SK-N-SH (cell line): ENCODE data around the gene RPS27A. TPM values are rescaled to one million over a fixed set of nuclear protein-coding genes. Genes with fewer than 3 reads are reported as not detected.
"Not testable (repeated sequence)": the region's sequence is repeated elsewhere in the genome, so short reads cannot be mapped to it uniquely, and the experiment has no call there.

Experiments used
- CTCF ChIA-PET: fragments of 300-600, 350-600 bp; formaldehyde crosslinking; extraction: SDS; loops from one replicate; lab custom pipeline; 2021; lab: Yijun Ruan, JAX
- POLR2A ChIA-PET: fragments of 350-600 bp; sonication (Branson Sonifier 250); formaldehyde crosslinking; extraction: SDS; loops from one replicate; lab custom pipeline; 2020; ENCODE audit warnings: antibody characterized with exemption, inconsistent platforms; lab: Yijun Ruan, JAX
- DNase-seq: peaks from one replicate; pipeline ENCODE4 v3.0.0; 2012
- H2AFZ ChIP-seq: fragments of 200-600 bp; sonication (generic); 2 replicates; pipeline ENCODE4 v1.8.1; 2016; ENCODE audit warnings: antibody characterized with exemption, mild to moderate bottlenecking, low read depth
- H3F3A ChIP-seq: fragments of 200-600 bp; sonication (generic); replicated peaks from 2 replicates; pipeline ENCODE3; 2016; ENCODE audit warnings: antibody characterized with exemption, mild to moderate bottlenecking; ENCODE audit not compliant: insufficient read depth
- H3K27ac ChIP-seq, 2 experiments: fragments of 200-500 bp in 1 of 2; fragments of 200-600 bp in 1 of 2; sonication (Bioruptor generic) in 1 of 2; sonication (generic), shearing (Covaris generic) in 1 of 2; 2 replicates each; pipeline versions ENCODE4 v1.5.1 to v1.6.1; 2014 to 2016; ENCODE audit warnings: low read depth in 2 of 2, inconsistent platforms in 1 of 2, low read length in 1 of 2, mild to moderate bottlenecking in 1 of 2, mixed read lengths in 1 of 2
- H3K27me3 ChIP-seq: fragments of 200-600 bp; sonication (generic), shearing (Covaris generic); 2 replicates; pipeline ENCODE4 v1.6.1; 2016; ENCODE audit warnings: mixed run types; ENCODE audit not compliant: insufficient read depth
- H3K36me3 ChIP-seq, 2 experiments: fragments of 200-500 bp in 1 of 2; fragments of 200-600 bp in 1 of 2; sonication (Bioruptor generic) in 1 of 2; sonication (generic) in 1 of 2; replicated peaks in 1 of 2; 2 replicates each; pipeline versions ENCODE3 to v1.5.1; 2014 to 2016; ENCODE audit warnings: low read length in 1 of 2, mild to moderate bottlenecking in 1 of 2; ENCODE audit not compliant: insufficient read depth in 2 of 2, control insufficient read depth in 1 of 2
- H3K4me1 ChIP-seq, 2 experiments: fragments of 200-500 bp in 1 of 2; fragments of 200-600 bp in 1 of 2; sonication (Bioruptor generic) in 1 of 2; sonication (generic), shearing (Covaris generic) in 1 of 2; 2 replicates each; pipeline versions ENCODE4 v1.5.1 to v1.6.1; 2014 to 2016; ENCODE audit warnings: low read depth in 1 of 2, low read length in 1 of 2, mixed run types in 1 of 2; ENCODE audit not compliant: insufficient read depth in 2 of 2, control insufficient read depth in 1 of 2
- H3K4me2 ChIP-seq: fragments of 200-600 bp; sonication (generic), shearing (Covaris generic); 2 replicates; pipeline ENCODE4 v1.6.1; 2017; ENCODE audit warnings: mixed run types
- H3K4me3 ChIP-seq, 2 experiments: fragments of 200-500 bp in 1 of 2; fragments of 200-600 bp in 1 of 2; sonication (Bioruptor generic) in 1 of 2; sonication (generic), shearing (Covaris generic) in 1 of 2; 2 replicates each; pipeline versions ENCODE4 v1.5.1 to v1.8.1; 2014 to 2016; ENCODE audit warnings: low read depth in 2 of 2, inconsistent platforms in 1 of 2, low read length in 1 of 2, mild to moderate bottlenecking in 1 of 2, mixed read lengths in 1 of 2, moderate library complexity in 1 of 2
- H3K79me2 ChIP-seq: fragments of 200-600 bp; sonication (generic); 2 replicates; pipeline ENCODE4 v1.8.1; 2017; ENCODE audit warnings: mild to moderate bottlenecking; ENCODE audit not compliant: insufficient read depth
- H3K9ac ChIP-seq: fragments of 200-600 bp; sonication (generic); 2 replicates; pipeline ENCODE4 v1.6.1; 2017; ENCODE audit warnings: mixed run types
- H3K9me2 ChIP-seq: fragments of 200-600 bp; sonication (generic); 2 replicates; pipeline ENCODE4 v1.6.1; 2017; ENCODE audit warnings: mixed run types
- H3K9me3 ChIP-seq: fragments of 200-600 bp; sonication (generic); 2 replicates; pipeline ENCODE4 v1.6.1; 2017; ENCODE audit warnings: mixed run types, mild to moderate bottlenecking, moderate library complexity
- H4K20me1 ChIP-seq: fragments of 200-600 bp; sonication (generic); 2 replicates; pipeline ENCODE4 v1.6.1; 2017; ENCODE audit warnings: mild to moderate bottlenecking, mixed run types; ENCODE audit not compliant: insufficient read depth
- CHD2 ChIP-seq: fragments of 150-350 bp; IDR thresholded peaks from 2 replicates; pipeline ENCODE4 v1.6.1; 2018; ENCODE audit warnings: low read length; ENCODE audit not compliant: partially characterized antibody
- EZH2phosphoT487 ChIP-seq: fragments of 200-600 bp; sonication (generic); IDR thresholded peaks from 2 replicates; pipeline ENCODE4 v1.6.1; 2017; ENCODE audit warnings: low read depth, mixed run types, mild to moderate bottlenecking, antibody characterized with exemption, moderate library complexity, borderline replicate concordance
- FOSL2 ChIP-seq: IDR thresholded peaks from 2 replicates; pipeline ENCODE4 v1.4.0; 2012; ENCODE audit warnings: low read depth, mild to moderate bottlenecking, moderate library complexity, borderline replicate concordance
- FOXJ3 ChIP-seq: sonication (generic); formaldehyde crosslinking; IDR thresholded peaks from 2 replicates; pipeline ENCODE4 v1.5.1; 2020; ENCODE audit warnings: mild to moderate bottlenecking, missing genetic modification reagents
- FOXM1 ChIP-seq: IDR thresholded peaks from 2 replicates; pipeline ENCODE4 v1.4.0; 2012; ENCODE audit warnings: low read depth, mild to moderate bottlenecking
- GABPA ChIP-seq: IDR thresholded peaks from 2 replicates; pipeline ENCODE4 v1.4.0; 2012; ENCODE audit warnings: low read depth, mild to moderate bottlenecking
- POLR2AphosphoS5 ChIP-seq: IDR thresholded peaks from 2 replicates; pipeline ENCODE4 v1.6.1; 2012; ENCODE audit warnings: low read depth, low read length
- RAD21 ChIP-seq: IDR thresholded peaks from 2 replicates; pipeline ENCODE4 v1.6.1; 2012; ENCODE audit warnings: mild to moderate bottlenecking, low read length
- RCOR1 ChIP-seq: fragments of 150-350 bp; IDR thresholded peaks from 2 replicates; pipeline ENCODE4 v1.6.1; 2017; ENCODE audit warnings: antibody characterized with exemption, low read length
- TEAD4 ChIP-seq: IDR thresholded peaks from 2 replicates; pipeline ENCODE4 v1.4.0; 2012; ENCODE audit warnings: mild to moderate bottlenecking, borderline replicate concordance; ENCODE audit not compliant: insufficient read depth
- YY1 ChIP-seq: IDR thresholded peaks from 2 replicates; pipeline ENCODE4 v1.4.0; 2012; ENCODE audit warnings: low read depth, mild to moderate bottlenecking
- WGBS: methylation state at CpG from one replicate; pipeline ENCODE4 v1.1.6; 2017; ENCODE audit warnings: low lambda C conversion rate; 5-methylcytosine and 5-hydroxymethylcytosine counted together
- polyA plus RNA-seq, 3 experiments: library from polyadenylated mRNA; depleted of rRNA; stranded (reverse); fragments of >200 nt; gene quantifications; 2 replicates each; pipeline ENCODE4 v1.2.3, GENCODE V29; 2012
- TF ChIP-seq, protein P1 (sequence below): fragments of 150-350 bp; IDR thresholded peaks from 2 replicates; pipeline ENCODE4 v1.6.1; 2016; ENCODE audit warnings: mild to moderate bottlenecking, low read depth, low read length
- TF ChIP-seq, protein P2 (sequence below): IDR thresholded peaks from 2 replicates; pipeline ENCODE4 v1.4.0; 2012; ENCODE audit warnings: low read depth, borderline replicate concordance
- TF ChIP-seq, protein P3 (sequence below): fragments of 200-600 bp; sonication (generic); IDR thresholded peaks from 2 replicates; pipeline ENCODE4 v1.6.1; 2017; ENCODE audit warnings: antibody characterized with exemption, mild to moderate bottlenecking, moderate library complexity
- TF ChIP-seq, protein P4 (sequence below): IDR thresholded peaks from 2 replicates; pipeline ENCODE4; 2012

The RPS27A gene
- polyA plus RNA-seq, 1 of the 3 experiments (the other 2 are of a cell fraction): 1,777 TPM

DNA sequence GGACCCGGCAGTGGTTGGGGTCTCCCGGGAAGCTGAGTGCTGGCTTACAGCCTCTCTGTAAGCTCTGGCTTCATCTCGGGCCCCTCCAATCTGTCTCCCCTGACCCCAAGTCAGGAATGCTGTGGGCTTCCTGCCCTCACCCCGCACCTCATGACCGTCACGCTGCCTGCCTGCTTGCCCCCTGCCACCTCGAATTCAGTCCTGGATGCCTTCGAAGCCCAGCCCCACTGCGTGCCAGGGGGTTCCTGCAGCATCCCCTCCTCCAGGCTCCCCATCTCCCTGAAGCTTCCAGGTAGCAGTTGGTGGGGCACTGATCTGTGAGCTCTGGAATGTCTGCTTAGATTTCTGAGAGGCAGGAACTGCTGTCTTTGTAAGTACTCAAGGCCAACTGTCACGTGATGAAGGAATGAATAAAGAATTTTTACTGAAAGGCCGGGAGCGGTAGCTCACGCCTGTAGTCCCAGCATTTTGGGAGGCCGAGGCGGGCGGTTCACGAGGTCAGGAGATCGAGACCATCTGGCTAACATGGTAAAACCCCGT, 6.9 kb upstream of the RPS27A start:
- no peaks in the 10 kb centered on the region for H3K9me3 ChIP-seq
- H3K9me2 ChIP-seq: no peaks in the 10 kb centered on the region
- H3K27ac ChIP-seq: no peak overlapping the region
- no peak for DNase-seq
- no peaks in the 10 kb centered on the region for H3K27me3 ChIP-seq
- no peak overlapping the region for H3K9ac ChIP-seq
- H2AFZ ChIP-seq: no peak overlapping the region
- peaks cover 0 to 3% of the 10 kb centered on the region in 2 experiments; a peak in 1 of 4 replicates for H3K4me1 ChIP-seq
- CTCF ChIA-PET: interaction anchor here (1.0 kb wide), 1 partner anchor 302 kb away, joined by 3 read pairs; no protein-coding TSS in a partner anchor
- POLR2A ChIA-PET: interaction anchor here (1.3 kb wide), 1 partner anchor 175 kb away, joined by 3 read pairs; the partner anchor contains the start of gene RTN4
- H3K4me3 ChIP-seq: no peak overlapping the region
- peaks cover 10 to 19% of the 10 kb centered on the region in 2 experiments for H3K36me3 ChIP-seq
- TF ChIP-seq TEAD4: no peak
- TF ChIP-seq FOXM1: no peak
- TF ChIP-seq RCOR1: no peak
- TF ChIP-seq, all 33 proteins: peak for 0
- Histone ChIP-seq H3K4me2 (no peak overlapping the region), H3F3A (peaks cover 7% of the 10 kb centered on the region), H4K20me1 (no peaks in the 10 kb centered on the region), H3K79me2 (peaks cover 28% of the 10 kb centered on the region; the same call in 1 of the 2 replicates)
- 94% methylated on average over 18 of the region's 19 CpGs for WGBS

DNA sequence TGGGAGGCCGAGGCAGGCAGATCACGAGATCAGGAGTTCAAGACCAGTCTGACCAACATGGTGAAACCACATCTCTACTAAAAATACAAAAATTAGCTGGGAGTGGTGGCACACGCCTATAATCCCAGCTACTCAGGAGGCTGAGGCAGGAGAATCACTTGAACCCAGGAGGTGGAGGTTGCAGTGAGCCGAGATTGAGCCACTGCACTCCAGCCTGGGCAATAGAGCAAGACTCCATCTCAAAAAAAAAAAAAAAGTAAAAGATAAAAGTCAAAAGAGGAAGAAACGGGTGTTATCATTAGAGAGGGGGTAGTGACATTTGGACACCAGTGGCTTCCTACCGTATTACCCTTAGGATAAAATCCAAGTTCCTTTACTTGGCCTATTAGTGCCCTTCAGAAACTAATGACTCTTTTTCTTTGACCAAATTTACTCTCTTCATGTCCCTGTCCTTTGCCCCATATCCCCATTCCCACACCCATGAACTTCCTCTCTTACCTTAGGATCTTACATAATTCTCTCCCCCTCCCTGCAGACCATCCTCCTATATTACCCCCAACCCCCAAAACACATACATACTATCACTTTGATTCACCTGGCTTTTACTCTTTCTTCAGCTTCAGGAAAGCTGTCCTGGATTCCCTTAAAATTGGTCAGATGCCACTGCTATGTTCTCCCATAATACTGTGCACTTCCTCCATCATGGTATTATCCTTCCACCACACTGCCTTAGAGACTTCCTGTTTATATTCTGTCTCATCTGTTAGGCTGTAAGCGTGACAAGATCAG, 4.9 kb upstream of the RPS27A start:
- H3K27me3 ChIP-seq, H3K4me1 ChIP-seq, H3K4me3 ChIP-seq, H3K4me2 ChIP-seq, H4K20me1 ChIP-seq, H3K27ac ChIP-seq, H3K9ac ChIP-seq, H2AFZ ChIP-seq, H3K9me3 ChIP-seq, DNase-seq, H3F3A ChIP-seq, H3K9me2 ChIP-seq, POLR2A ChIA-PET: not testable (repeated sequence)
- Histone ChIP-seq H3K79me2 (peaks cover 46% of the 10 kb centered on the region), H3K36me3 (peaks cover 3 to 14% of the 10 kb centered on the region in 2 experiments)
- CTCF ChIA-PET: interaction anchor here (1.1 kb wide), 1 partner anchor 58 kb away, joined by 3 read pairs; no protein-coding TSS in a partner anchor
- WGBS: 89% methylated on average over 7 of the region's 7 CpGs

DNA sequence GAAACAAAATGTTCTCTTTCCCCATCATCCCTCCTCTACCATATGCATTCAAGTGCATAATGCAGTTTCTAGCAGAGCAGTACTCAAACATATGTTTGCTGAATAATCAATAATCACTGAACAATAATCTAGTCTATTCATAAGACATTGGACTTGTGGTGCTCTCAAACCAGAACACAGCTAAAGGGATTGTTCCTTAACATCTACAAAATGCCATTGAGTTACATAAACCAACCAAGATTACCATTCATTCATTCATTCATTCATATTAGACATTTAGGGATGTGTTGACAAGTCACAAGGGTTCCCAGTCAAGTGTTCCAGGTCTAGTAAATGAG, 4.3 kb upstream of the RPS27A start:
- Histone ChIP-seq H3K27me3 (no peaks in the 10 kb centered on the region), H2AFZ (no peak overlapping the region), H3K79me2 (peaks cover 52% of the 10 kb centered on the region), H3K9me3 (no peaks in the 10 kb centered on the region), H3K4me2 (no peak overlapping the region), H3K4me1 (peaks cover 0 to 3% of the 10 kb centered on the region in 2 experiments; a peak in 3 of 4 replicates), H3K27ac (no peak overlapping the region), H3K9ac (no peak overlapping the region), H4K20me1 (no peaks in the 10 kb centered on the region), H3K36me3 (peaks cover 3 to 14% of the 10 kb centered on the region in 2 experiments), H3K9me2 (no peaks in the 10 kb centered on the region), H3K4me3 (no peak overlapping the region), H3F3A (peaks cover 6% of the 10 kb centered on the region)
- ChIA-PET POLR2A (no interaction called here), CTCF (interaction anchor here (1.1 kb wide), 1 partner anchor 59 kb away, joined by 3 read pairs; no protein-coding TSS in a partner anchor)
- DNase-seq: no peak
- TF ChIP-seq, protein P1, sequence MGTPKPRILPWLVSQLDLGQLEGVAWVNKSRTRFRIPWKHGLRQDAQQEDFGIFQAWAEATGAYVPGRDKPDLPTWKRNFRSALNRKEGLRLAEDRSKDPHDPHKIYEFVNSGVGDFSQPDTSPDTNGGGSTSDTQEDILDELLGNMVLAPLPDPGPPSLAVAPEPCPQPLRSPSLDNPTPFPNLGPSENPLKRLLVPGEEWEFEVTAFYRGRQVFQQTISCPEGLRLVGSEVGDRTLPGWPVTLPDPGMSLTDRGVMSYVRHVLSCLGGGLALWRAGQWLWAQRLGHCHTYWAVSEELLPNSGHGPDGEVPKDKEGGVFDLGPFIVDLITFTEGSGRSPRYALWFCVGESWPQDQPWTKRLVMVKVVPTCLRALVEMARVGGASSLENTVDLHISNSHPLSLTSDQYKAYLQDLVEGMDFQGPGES: no peak
- TF ChIP-seq POLR2AphosphoS5 (no peak), RCOR1 (no peak), FOSL2 (no peak), CHD2 (no peak), RAD21 (no peak), YY1 (no peak), GABPA (no peak), EZH2phosphoT487 (no peak), FOXJ3 (CRISPR knock-in tag) (no peak), FOXM1 (no peak), TEAD4 (no peak)
- TF ChIP-seq, protein P2, sequence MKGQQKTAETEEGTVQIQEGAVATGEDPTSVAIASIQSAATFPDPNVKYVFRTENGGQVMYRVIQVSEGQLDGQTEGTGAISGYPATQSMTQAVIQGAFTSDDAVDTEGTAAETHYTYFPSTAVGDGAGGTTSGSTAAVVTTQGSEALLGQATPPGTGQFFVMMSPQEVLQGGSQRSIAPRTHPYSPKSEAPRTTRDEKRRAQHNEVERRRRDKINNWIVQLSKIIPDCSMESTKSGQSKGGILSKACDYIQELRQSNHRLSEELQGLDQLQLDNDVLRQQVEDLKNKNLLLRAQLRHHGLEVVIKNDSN: no peak
- TF ChIP-seq, protein P3, sequence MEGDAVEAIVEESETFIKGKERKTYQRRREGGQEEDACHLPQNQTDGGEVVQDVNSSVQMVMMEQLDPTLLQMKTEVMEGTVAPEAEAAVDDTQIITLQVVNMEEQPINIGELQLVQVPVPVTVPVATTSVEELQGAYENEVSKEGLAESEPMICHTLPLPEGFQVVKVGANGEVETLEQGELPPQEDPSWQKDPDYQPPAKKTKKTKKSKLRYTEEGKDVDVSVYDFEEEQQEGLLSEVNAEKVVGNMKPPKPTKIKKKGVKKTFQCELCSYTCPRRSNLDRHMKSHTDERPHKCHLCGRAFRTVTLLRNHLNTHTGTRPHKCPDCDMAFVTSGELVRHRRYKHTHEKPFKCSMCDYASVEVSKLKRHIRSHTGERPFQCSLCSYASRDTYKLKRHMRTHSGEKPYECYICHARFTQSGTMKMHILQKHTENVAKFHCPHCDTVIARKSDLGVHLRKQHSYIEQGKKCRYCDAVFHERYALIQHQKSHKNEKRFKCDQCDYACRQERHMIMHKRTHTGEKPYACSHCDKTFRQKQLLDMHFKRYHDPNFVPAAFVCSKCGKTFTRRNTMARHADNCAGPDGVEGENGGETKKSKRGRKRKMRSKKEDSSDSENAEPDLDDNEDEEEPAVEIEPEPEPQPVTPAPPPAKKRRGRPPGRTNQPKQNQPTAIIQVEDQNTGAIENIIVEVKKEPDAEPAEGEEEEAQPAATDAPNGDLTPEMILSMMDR: no peak
- TF ChIP-seq, protein P4, sequence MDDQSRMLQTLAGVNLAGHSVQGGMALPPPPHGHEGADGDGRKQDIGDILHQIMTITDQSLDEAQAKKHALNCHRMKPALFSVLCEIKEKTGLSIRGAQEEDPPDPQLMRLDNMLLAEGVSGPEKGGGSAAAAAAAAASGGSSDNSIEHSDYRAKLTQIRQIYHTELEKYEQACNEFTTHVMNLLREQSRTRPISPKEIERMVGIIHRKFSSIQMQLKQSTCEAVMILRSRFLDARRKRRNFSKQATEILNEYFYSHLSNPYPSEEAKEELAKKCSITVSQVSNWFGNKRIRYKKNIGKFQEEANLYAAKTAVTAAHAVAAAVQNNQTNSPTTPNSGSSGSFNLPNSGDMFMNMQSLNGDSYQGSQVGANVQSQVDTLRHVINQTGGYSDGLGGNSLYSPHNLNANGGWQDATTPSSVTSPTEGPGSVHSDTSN: no peak
